ENCODE results near the gene AATK. TPM values are rescaled to one million over a fixed set of nuclear protein-coding genes. Genes with fewer than 3 reads are reported as not detected.

The AATK gene
- total and polyA plus RNA-seq, 2 of the 13 experiments (the other 11 are each of a cell fraction or from before 2014, with no cell fraction given) = 2.9 to 8.4 TPM

DNA sequence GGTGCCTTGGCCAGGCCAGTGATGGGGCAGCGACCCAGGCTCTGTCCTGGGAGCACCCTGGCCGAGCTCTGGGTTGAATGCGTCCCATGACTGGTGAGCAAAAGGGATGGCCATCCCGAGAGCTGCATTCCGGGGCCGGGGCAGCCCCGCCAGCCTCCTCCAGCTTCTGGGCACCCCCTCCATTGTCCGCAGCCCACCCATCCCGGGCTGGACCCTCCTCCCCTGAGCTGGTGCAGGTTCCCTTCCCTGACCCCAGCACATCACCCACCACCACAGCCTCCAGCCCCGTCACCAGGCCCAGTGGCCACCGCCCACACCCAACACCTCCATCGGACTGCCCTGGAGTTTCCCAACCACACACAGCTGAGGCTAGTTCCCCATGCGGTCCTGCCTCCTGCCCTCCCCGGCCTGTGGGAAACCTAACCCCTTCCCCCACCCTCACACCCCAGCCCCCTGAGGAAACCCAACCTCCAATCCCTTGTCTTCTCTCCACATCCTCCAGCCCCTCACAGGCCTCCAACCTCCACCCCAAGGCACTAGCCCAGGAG is 17.0 kb downstream of the AATK start:
- no peaks in the 10 kb centered on the region for H3K9me3 ChIP-seq (ENCODE audit: low read length)
- in situ Hi-C loops (cut with HindIII; ENCODE audit: extremely low pct_ligation_motif_present, low pct_unique_long_range_greater_than_20kb) = no loop called here
- 66% methylated on average over 10 of the region's 14 CpGs for WGBS (ENCODE audit: low lambda C conversion rate)
- H2AFZ ChIP-seq (ENCODE audit: low read length) = no peak overlapping the region
- FAIRE-seq (no peak), ATAC-seq (peak; percentile 17; the same call in 2 of the 3 replicates), DNase-seq (ENCODE audit: low spot score) (no peak)
- BruUV-seq (replicated peaks) = no TSS peak
- intact Hi-C loops (cut with micrococcal nuclease; ENCODE audit: unreplicated experiment) = no loop called here
- H3K4me1 ChIP-seq (ENCODE audit: insufficient read depth, low read length) = peaks cover 10% of the 10 kb centered on the region
- CTCF ChIA-PET (ENCODE audit: low intra/inter-chr PET ratio, low total read pairs) = no interaction called here
- no peak overlapping the region for H3K4me2 ChIP-seq (ENCODE audit: low read depth, low read length)
- POLR2A ChIA-PET = no interaction called here
- H3K27me3 ChIP-seq (ENCODE audit: control insufficient read depth in 1 of 2, insufficient read depth in 2 of 2, low read length in 2 of 2) = no peaks in the 10 kb centered on the region
- H4K20me1 ChIP-seq (ENCODE audit: insufficient read depth, low read length) = no peaks in the 10 kb centered on the region
- H3K79me2 ChIP-seq (ENCODE audit: insufficient read depth, low read length) = no peaks in the 10 kb centered on the region
- H3K9ac ChIP-seq (ENCODE audit: insufficient read depth, low read depth, low read length) = no peak overlapping the region
- TF ChIP-seq RARA (CRISPR knock-in tag; IDR thresholded peaks at IDR 0.05) = no peak
- no peak for TF ChIP-seq ZSCAN5A (CRISPR knock-in tag; IDR thresholded peaks at IDR 0.05; ENCODE audit: borderline replicate concordance)
- no peak for TF ChIP-seq ZNF33A (CRISPR knock-in tag; IDR thresholded peaks at IDR 0.05; ENCODE audit: borderline replicate concordance)
- TF ChIP-seq NFRKB (IDR thresholded peaks at IDR 0.05) = no peak
- TF ChIP-seq ZFP90 (CRISPR knock-in tag; IDR thresholded peaks at IDR 0.05; ENCODE audit: borderline replicate concordance) = no peak
- no peak for TF ChIP-seq ZFP36L2 (CRISPR knock-in tag; IDR thresholded peaks at IDR 0.05)
- no peak for TF ChIP-seq SP1 (IDR thresholded peaks at IDR 0.05)
- no peak for TF ChIP-seq SP1 (CRISPR knock-in tag; IDR thresholded peaks at IDR 0.05)
- no peak for TF ChIP-seq CREM (IDR thresholded peaks at IDR 0.05)
- no peak for TF ChIP-seq CREM (CRISPR knock-in tag; IDR thresholded peaks at IDR 0.05)
- no peak for TF ChIP-seq ARNT2 (CRISPR knock-in tag; IDR thresholded peaks at IDR 0.05; ENCODE audit: low read depth)
- TF ChIP-seq SCMH1 (CRISPR knock-in tag; IDR thresholded peaks at IDR 0.05; ENCODE audit: borderline replicate concordance) = no peak
- no peak for TF ChIP-seq ZSCAN9 (CRISPR knock-in tag; IDR thresholded peaks at IDR 0.05; ENCODE audit: borderline replicate concordance)
- TF ChIP-seq PHF20 (CRISPR knock-in tag; IDR thresholded peaks at IDR 0.05) = no peak
- no peak for TF ChIP-seq KDM5A (IDR thresholded peaks at IDR 0.05; ENCODE audit: borderline replicate concordance, low read length)
- TF ChIP-seq RNF219 (CRISPR knock-in tag; IDR thresholded peaks at IDR 0.05) = no peak
- no peak for TF ChIP-seq ZNF678 (CRISPR knock-in tag; IDR thresholded peaks at IDR 0.05)
- TF ChIP-seq ZNF441 (CRISPR knock-in tag; IDR thresholded peaks at IDR 0.05; ENCODE audit: borderline replicate concordance) = no peak
- TF ChIP-seq RFX1 (IDR thresholded peaks at IDR 0.05) = no peak
- TF ChIP-seq MED13 (CRISPR knock-in tag; IDR thresholded peaks at IDR 0.05) = no peak
- TF ChIP-seq IKZF4 (CRISPR knock-in tag; IDR thresholded peaks at IDR 0.05; ENCODE audit: borderline replicate concordance, low read depth, not compliant biosample characterization) = no peak
- no peaks in the 10 kb centered on the region for H3K36me3 ChIP-seq (replicated peaks in 1 of 2; ENCODE audit: control insufficient read depth in 1 of 2, insufficient read depth in 2 of 2, low read length in 2 of 2)
- H3K27ac ChIP-seq (ENCODE audit: extremely low read length, insufficient read depth, low read length) = no peak overlapping the region
- no peak overlapping the region for H3K4me3 ChIP-seq (replicated peaks in 1 of 3; ENCODE audit: insufficient read depth in 1 of 3, low read depth in 2 of 3, low read length in 3 of 3)

Measured in HepG2 (cell line).